A549 (cell line): ENCODE data around the gene IQCF2. TPM values are rescaled to one million over a fixed set of nuclear protein-coding genes. Genes with fewer than 3 reads are reported as not detected.

ENCODE experiments used
- ATAC-seq, 2 experiments: fragments of 200-7000 bp in 1 of 2; fragments of >200 bp in 1 of 2; cut with Nextera tagmentation in 1 of 2; cut with Tn5 transposase in 1 of 2; 3 replicates each; pipeline versions ENCODE4 v1.8.0 to v1.9.1; 2018 to 2020; ENCODE audit warnings: mild to moderate bottlenecking in 1 of 2, moderate library complexity in 1 of 2
- CTCF ChIA-PET: fragments of 300-600 bp; sonication (Branson Sonifier 250); formaldehyde crosslinking; extraction: SDS; loops from one replicate; lab custom pipeline; 2021; ENCODE audit warnings: antibody characterized with exemption, inconsistent platforms; lab: Yijun Ruan, JAX
- POLR2A ChIA-PET: fragments of 350-600 bp; formaldehyde crosslinking; extraction: SDS; loops from one replicate; lab custom pipeline; 2021; ENCODE audit warnings: antibody characterized with exemption, inconsistent platforms; lab: Yijun Ruan, JAX
- DNase-seq, 2 experiments: peaks; one replicate each; pipeline versions ENCODE4 v3.0.0 to v3.0.0-alpha.2; 2011 to 2016; ENCODE audit warnings: low read depth in 1 of 2, low spot score in 1 of 2
- FAIRE-seq: peaks from 2 replicates; lab custom pipeline; 2011; peaks lifted over from hg19 to GRCh38; lab: Jason Lieb, UNC
- H3K27ac ChIP-seq, 2 experiments: fragments of >200 bp; sonication (Bioruptor Twin); formaldehyde crosslinking; 3 replicates each; pipeline ENCODE4 v1.5.1; 2016 to 2017
- H3K4me1 ChIP-seq: fragments of >200 bp; sonication (Bioruptor Twin); formaldehyde crosslinking; 3 replicates; pipeline ENCODE4 v1.6.1; 2016
- H3K4me2 ChIP-seq: fragments of >200 bp; sonication (Bioruptor Twin); formaldehyde crosslinking; 3 replicates; pipeline ENCODE4 v1.6.1; 2016
- H3K4me3 ChIP-seq: fragments of >200 bp; sonication (Bioruptor Twin); formaldehyde crosslinking; 3 replicates; pipeline ENCODE4 v1.5.1; 2016
- H3K9me3 ChIP-seq: fragments of >200 bp; sonication (Bioruptor Twin); formaldehyde crosslinking; 3 replicates; pipeline ENCODE4 v1.6.1; 2016
- BHLHE40 ChIP-seq: IDR thresholded peaks from 2 replicates; pipeline ENCODE4 v1.6.1; 2012; ENCODE audit warnings: low read depth, low read length, inconsistent platforms
- CBX2 ChIP-seq: fragments of 200-600 bp; sonication (generic); IDR thresholded peaks from 2 replicates; pipeline ENCODE4 v1.6.1; 2016; ENCODE audit warnings: low read depth, mild to moderate bottlenecking, borderline replicate concordance
- CBX8 ChIP-seq: fragments of 200-600 bp; sonication (generic); IDR thresholded peaks from 2 replicates; pipeline ENCODE4 v1.6.1; 2016
- CEBPB ChIP-seq, 2 experiments: fragments of >200 bp in 1 of 2; sonication (Bioruptor Twin) in 1 of 2; formaldehyde crosslinking in 1 of 2; IDR thresholded peaks; 2 replicates each; pipeline ENCODE4 v1.6.1; 2012 to 2016
- CHD2 ChIP-seq: fragments of 150-350 bp; IDR thresholded peaks from 2 replicates; pipeline ENCODE4 v1.6.1; 2014; ENCODE audit warnings: low read length; ENCODE audit not compliant: partially characterized antibody
- CHD4 ChIP-seq: fragments of 200-600 bp; sonication (generic); IDR thresholded peaks from 2 replicates; pipeline ENCODE4 v1.6.1; 2016; ENCODE audit warnings: antibody characterized with exemption, mild to moderate bottlenecking, borderline replicate concordance
- EHMT2 ChIP-seq: fragments of 200-600 bp; sonication (generic); IDR thresholded peaks from 2 replicates; pipeline ENCODE4 v1.6.1; 2016; ENCODE audit warnings: antibody characterized with exemption, low read depth, mild to moderate bottlenecking, moderate library complexity
- ELK1 ChIP-seq: fragments of 150-350 bp; IDR thresholded peaks from 2 replicates; pipeline ENCODE4 v1.6.1; 2014; ENCODE audit warnings: low read depth, mild to moderate bottlenecking, low read length
- EP300 ChIP-seq, 2 experiments: fragments of >200 bp; sonication (Bioruptor Twin); formaldehyde crosslinking; IDR thresholded peaks; 2 replicates in 1 of 2; 3 replicates in 1 of 2; pipeline ENCODE4 v1.6.1; 2016 to 2017
- ESRRA ChIP-seq: fragments of 150-350 bp; IDR thresholded peaks from 2 replicates; pipeline ENCODE4 v1.6.1; 2014; ENCODE audit warnings: mild to moderate bottlenecking, low read length, borderline replicate concordance
- KDM1A ChIP-seq: fragments of 200-600 bp; sonication (generic); IDR thresholded peaks from 2 replicates; pipeline ENCODE4 v1.6.1; 2016; ENCODE audit warnings: low read depth, mild to moderate bottlenecking
- MAX ChIP-seq: IDR thresholded peaks from 2 replicates; pipeline ENCODE4 v1.6.1; 2012
- NPAS2 ChIP-seq: fragments of 250-450 bp; sonication (Bioruptor Pico); IDR thresholded peaks from 2 replicates; pipeline ENCODE4 v1.8.0; 2022; ENCODE audit warnings: mild to moderate bottlenecking, moderate library complexity, borderline replicate concordance
- NR3C1 ChIP-seq: fragments of >200 bp; sonication (Bioruptor Twin); formaldehyde crosslinking; IDR thresholded peaks from 3 replicates; pipeline ENCODE4 v1.6.1; 2017
- POLR2A ChIP-seq: IDR thresholded peaks from 2 replicates; pipeline ENCODE4 v1.6.1; 2012; ENCODE audit warnings: mild to moderate bottlenecking, low read length
- RAD21 ChIP-seq, 2 experiments: fragments of >200 bp in 1 of 2; sonication (Bioruptor Twin) in 1 of 2; formaldehyde crosslinking in 1 of 2; IDR thresholded peaks in 1 of 2; conservative IDR thresholded peaks in 1 of 2; 2 replicates in 1 of 2; 3 replicates in 1 of 2; pipeline ENCODE4 v1.6.1; 2012 to 2018; ENCODE audit warnings: inconsistent platforms in 1 of 2
- RARB ChIP-seq: fragments of 250-450 bp; sonication (Bioruptor Pico); IDR thresholded peaks from 2 replicates; pipeline ENCODE4 v1.8.0; 2021; ENCODE audit warnings: mild to moderate bottlenecking, moderate library complexity
- RCOR1 ChIP-seq: fragments of 150-350 bp; IDR thresholded peaks from 2 replicates; pipeline ENCODE4 v1.6.1; 2014; ENCODE audit warnings: antibody characterized with exemption, low read length, low read depth
- RNF2 ChIP-seq: fragments of 200-600 bp; sonication (generic); IDR thresholded peaks from 2 replicates; pipeline ENCODE4 v1.6.1; 2016; ENCODE audit warnings: low read depth, mild to moderate bottlenecking, antibody characterized with exemption, moderate library complexity, borderline replicate concordance
- SMC3 ChIP-seq: fragments of >200 bp; sonication (Bioruptor Twin); formaldehyde crosslinking; IDR thresholded peaks from 3 replicates; pipeline ENCODE4 v1.6.1; 2018; ENCODE audit warnings: inconsistent platforms
- SREBF2 ChIP-seq: fragments of 450-650 bp; IDR thresholded peaks from 2 replicates; pipeline ENCODE4 v1.6.1; 2014; ENCODE audit warnings: mild to moderate bottlenecking, moderate library complexity
- ZNF302 ChIP-seq: fragments of 250-450 bp; sonication (Bioruptor Pico); IDR thresholded peaks from 2 replicates; pipeline ENCODE4 v1.9.0; 2021; ENCODE audit warnings: inconsistent platforms, mild to moderate bottlenecking, moderate library complexity
- WGBS: methylation state at CpG from one replicate; pipeline ENCODE4 v1.1.6; 2017; ENCODE audit errors: missing lambda C conversion rate; 5-methylcytosine and 5-hydroxymethylcytosine counted together
- polyA plus RNA-seq, 4 experiments: library from polyadenylated mRNA; depleted of rRNA in 3 of 4; stranded (reverse); fragments of >200 nt; fragmentation: RNase III in 1 of 4; extraction: RNeasy Plus Mini Kit Qiagen cat#74134 plus additional on column Dnase treatment in 1 of 4; gene quantifications; 2 replicates in 3 of 4; 3 replicates in 1 of 4; pipeline ENCODE4 v1.2.3, GENCODE V29; 2011 to 2017
- TF ChIP-seq, protein P1 (sequence below): fragments of >200 bp; sonication (Bioruptor Twin); formaldehyde crosslinking; IDR thresholded peaks from 2 replicates; pipeline ENCODE4 v1.6.1; 2016
- TF ChIP-seq, protein P2 (sequence below): fragments of >200 bp; sonication (Bioruptor Twin); formaldehyde crosslinking; IDR thresholded peaks from 3 replicates; pipeline ENCODE4 v1.6.1; 2016
- TF ChIP-seq, protein P3 (sequence below): fragments of 200-600 bp; sonication (generic); IDR thresholded peaks from 2 replicates; pipeline ENCODE4 v1.6.1; 2016; ENCODE audit warnings: antibody characterized with exemption, mild to moderate bottlenecking, moderate library complexity

IQCF2 gene
- polyA plus RNA-seq, 2 of the 4 experiments (the other 2 are of a cell fraction), result not detected

- no peak for ATAC-seq
- TF ChIP-seq, protein P1, sequence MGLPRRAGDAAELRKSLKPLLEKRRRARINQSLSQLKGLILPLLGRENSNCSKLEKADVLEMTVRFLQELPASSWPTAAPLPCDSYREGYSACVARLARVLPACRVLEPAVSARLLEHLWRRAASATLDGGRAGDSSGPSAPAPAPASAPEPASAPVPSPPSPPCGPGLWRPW, result no peak
- TF ChIP-seq RAD21 (conservative IDR thresholded peaks at IDR 0.05 in 1 of 2, IDR thresholded peaks at IDR 0.05 in 1 of 2) (no peak), RCOR1 (no peak), POLR2A (no peak), ESRRA (no peak), CBX2 (no peak), KDM1A (no peak), RARB (CRISPR knock-in tag) (no peak), RNF2 (no peak)
- TF ChIP-seq, protein P2, sequence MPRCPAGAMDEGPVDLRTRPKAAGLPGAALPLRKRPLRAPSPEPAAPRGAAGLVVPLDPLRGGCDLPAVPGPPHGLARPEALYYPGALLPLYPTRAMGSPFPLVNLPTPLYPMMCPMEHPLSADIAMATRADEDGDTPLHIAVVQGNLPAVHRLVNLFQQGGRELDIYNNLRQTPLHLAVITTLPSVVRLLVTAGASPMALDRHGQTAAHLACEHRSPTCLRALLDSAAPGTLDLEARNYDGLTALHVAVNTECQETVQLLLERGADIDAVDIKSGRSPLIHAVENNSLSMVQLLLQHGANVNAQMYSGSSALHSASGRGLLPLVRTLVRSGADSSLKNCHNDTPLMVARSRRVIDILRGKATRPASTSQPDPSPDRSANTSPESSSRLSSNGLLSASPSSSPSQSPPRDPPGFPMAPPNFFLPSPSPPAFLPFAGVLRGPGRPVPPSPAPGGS, result no peak
- TF ChIP-seq, protein P3, sequence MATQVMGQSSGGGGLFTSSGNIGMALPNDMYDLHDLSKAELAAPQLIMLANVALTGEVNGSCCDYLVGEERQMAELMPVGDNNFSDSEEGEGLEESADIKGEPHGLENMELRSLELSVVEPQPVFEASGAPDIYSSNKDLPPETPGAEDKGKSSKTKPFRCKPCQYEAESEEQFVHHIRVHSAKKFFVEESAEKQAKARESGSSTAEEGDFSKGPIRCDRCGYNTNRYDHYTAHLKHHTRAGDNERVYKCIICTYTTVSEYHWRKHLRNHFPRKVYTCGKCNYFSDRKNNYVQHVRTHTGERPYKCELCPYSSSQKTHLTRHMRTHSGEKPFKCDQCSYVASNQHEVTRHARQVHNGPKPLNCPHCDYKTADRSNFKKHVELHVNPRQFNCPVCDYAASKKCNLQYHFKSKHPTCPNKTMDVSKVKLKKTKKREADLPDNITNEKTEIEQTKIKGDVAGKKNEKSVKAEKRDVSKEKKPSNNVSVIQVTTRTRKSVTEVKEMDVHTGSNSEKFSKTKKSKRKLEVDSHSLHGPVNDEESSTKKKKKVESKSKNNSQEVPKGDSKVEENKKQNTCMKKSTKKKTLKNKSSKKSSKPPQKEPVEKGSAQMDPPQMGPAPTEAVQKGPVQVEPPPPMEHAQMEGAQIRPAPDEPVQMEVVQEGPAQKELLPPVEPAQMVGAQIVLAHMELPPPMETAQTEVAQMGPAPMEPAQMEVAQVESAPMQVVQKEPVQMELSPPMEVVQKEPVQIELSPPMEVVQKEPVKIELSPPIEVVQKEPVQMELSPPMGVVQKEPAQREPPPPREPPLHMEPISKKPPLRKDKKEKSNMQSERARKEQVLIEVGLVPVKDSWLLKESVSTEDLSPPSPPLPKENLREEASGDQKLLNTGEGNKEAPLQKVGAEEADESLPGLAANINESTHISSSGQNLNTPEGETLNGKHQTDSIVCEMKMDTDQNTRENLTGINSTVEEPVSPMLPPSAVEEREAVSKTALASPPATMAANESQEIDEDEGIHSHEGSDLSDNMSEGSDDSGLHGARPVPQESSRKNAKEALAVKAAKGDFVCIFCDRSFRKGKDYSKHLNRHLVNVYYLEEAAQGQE, result no peak
- 0% methylated on average over 1 of the region's 1 CpG for WGBS
- Histone ChIP-seq H3K4me1 (no peaks in the 10 kb centered on the region), H3K27ac (no peak overlapping the region), H3K4me3 (no peak overlapping the region), H3K9me3 (peaks cover 10% of the 10 kb centered on the region), H3K4me2 (no peak overlapping the region)
- FAIRE-seq, result no peak
- ChIA-PET CTCF (no interaction called here), POLR2A (no interaction called here)
- DNase-seq, result no peak
Measured at GRCh38 chr3:51828297-51828696, 33.1 kb upstream of the IQCF2 start.

- 60% methylated on average over 1 of the region's 13 CpGs for WGBS
- no peaks in the 10 kb centered on the region for H3K4me1 ChIP-seq
- DNase-seq (no peak), FAIRE-seq (no peak), ATAC-seq (no peak)
- no peak overlapping the region for H3K4me2 ChIP-seq
- ChIA-PET CTCF (no interaction called here), POLR2A (no interaction called here)
- TF ChIP-seq EP300 (IDR thresholded peaks at IDR 0.05), result no peak
- no peak for TF ChIP-seq ESRRA
- no peak for TF ChIP-seq SREBF2
- TF ChIP-seq NPAS2 (CRISPR knock-in tag), result no peak
- TF ChIP-seq, protein P1, result no peak
- no peak for TF ChIP-seq CBX8
- no peak for TF ChIP-seq CHD4
- no peak for TF ChIP-seq CHD2
- TF ChIP-seq ELK1, result no peak
- TF ChIP-seq MAX, result no peak
- TF ChIP-seq SMC3, result no peak
- TF ChIP-seq BHLHE40, result no peak
- no peak for TF ChIP-seq EHMT2
- TF ChIP-seq CEBPB (IDR thresholded peaks at IDR 0.05), result no peak
- no peak for TF ChIP-seq ZNF302 (CRISPR knock-in tag)
- no peak for TF ChIP-seq POLR2A
- TF ChIP-seq NR3C1, result no peak
- no peak overlapping the region for H3K27ac ChIP-seq
- peaks cover 14% of the 10 kb centered on the region for H3K9me3 ChIP-seq
- H3K4me3 ChIP-seq, result no peak overlapping the region
Measured at GRCh38 chr3:51830345-51830744, 31.1 kb upstream of the IQCF2 start.
